A549 (cell line): ENCODE data around the gene FAHD1. TPM values are rescaled to one million over a fixed set of nuclear protein-coding genes. Genes with fewer than 3 reads are reported as not detected.

ENCODE experiments used
- ATAC-seq, 2 experiments: fragments of 200-7000 bp in 1 of 2; fragments of >200 bp in 1 of 2; cut with Nextera tagmentation in 1 of 2; cut with Tn5 transposase in 1 of 2; 3 replicates each; pipeline versions ENCODE4 v1.8.0 to v1.9.1; 2018 to 2020; ENCODE audit warnings: mild to moderate bottlenecking in 1 of 2, moderate library complexity in 1 of 2
- CTCF ChIA-PET: fragments of 300-600 bp; sonication (Branson Sonifier 250); formaldehyde crosslinking; extraction: SDS; loops from one replicate; lab custom pipeline; 2021; ENCODE audit warnings: antibody characterized with exemption, inconsistent platforms; lab: Yijun Ruan, JAX
- POLR2A ChIA-PET: fragments of 350-600 bp; formaldehyde crosslinking; extraction: SDS; loops from one replicate; lab custom pipeline; 2021; ENCODE audit warnings: antibody characterized with exemption, inconsistent platforms; lab: Yijun Ruan, JAX
- DNase-seq, 2 experiments: peaks; one replicate each; pipeline versions ENCODE4 v3.0.0 to v3.0.0-alpha.2; 2011 to 2016; ENCODE audit warnings: low read depth in 1 of 2, low spot score in 1 of 2
- FAIRE-seq: peaks from 2 replicates; lab custom pipeline; 2011; peaks lifted over from hg19 to GRCh38; lab: Jason Lieb, UNC
- H3K27ac ChIP-seq, 2 experiments: fragments of >200 bp; sonication (Bioruptor Twin); formaldehyde crosslinking; 3 replicates each; pipeline ENCODE4 v1.5.1; 2016 to 2017
- H3K4me1 ChIP-seq: fragments of >200 bp; sonication (Bioruptor Twin); formaldehyde crosslinking; 3 replicates; pipeline ENCODE4 v1.6.1; 2016
- H3K4me2 ChIP-seq: fragments of >200 bp; sonication (Bioruptor Twin); formaldehyde crosslinking; 3 replicates; pipeline ENCODE4 v1.6.1; 2016
- H3K4me3 ChIP-seq: fragments of >200 bp; sonication (Bioruptor Twin); formaldehyde crosslinking; 3 replicates; pipeline ENCODE4 v1.5.1; 2016
- H3K9me3 ChIP-seq: fragments of >200 bp; sonication (Bioruptor Twin); formaldehyde crosslinking; 3 replicates; pipeline ENCODE4 v1.6.1; 2016
- BCL3 ChIP-seq: fragments of >200 bp; sonication (Bioruptor Twin); formaldehyde crosslinking; IDR thresholded peaks from 3 replicates; pipeline ENCODE4 v1.6.1; 2016
- BHLHE40 ChIP-seq: IDR thresholded peaks from 2 replicates; pipeline ENCODE4 v1.6.1; 2012; ENCODE audit warnings: low read depth, low read length, inconsistent platforms
- CEBPB ChIP-seq, 2 experiments: fragments of >200 bp in 1 of 2; sonication (Bioruptor Twin) in 1 of 2; formaldehyde crosslinking in 1 of 2; IDR thresholded peaks; 2 replicates each; pipeline ENCODE4 v1.6.1; 2012 to 2016
- CTCF ChIP-seq: fragments of >200 bp; sonication (Bioruptor Twin); formaldehyde crosslinking; IDR thresholded peaks from 3 replicates; pipeline ENCODE4 v1.5.1; 2016
- E2F6 ChIP-seq: IDR thresholded peaks from 2 replicates; pipeline ENCODE4 v1.6.1; 2012; ENCODE audit warnings: low read depth, borderline replicate concordance
- ESRRA ChIP-seq: fragments of 150-350 bp; IDR thresholded peaks from 2 replicates; pipeline ENCODE4 v1.6.1; 2014; ENCODE audit warnings: mild to moderate bottlenecking, low read length, borderline replicate concordance
- FOSL2 ChIP-seq, 2 experiments: fragments of 450-650 bp in 1 of 2; fragments of >200 bp in 1 of 2; sonication (Bioruptor Twin) in 1 of 2; formaldehyde crosslinking; IDR thresholded peaks; 2 replicates each; pipeline versions ENCODE4 v1.5.0 to v1.6.1; 2016 to 2020; ENCODE audit warnings: mild to moderate bottlenecking in 1 of 2, moderate library complexity in 1 of 2
- JUNB ChIP-seq: fragments of >200 bp; sonication (Bioruptor Twin); formaldehyde crosslinking; IDR thresholded peaks from 2 replicates; pipeline ENCODE4 v1.6.1; 2016
- KDM5A ChIP-seq: fragments of 200-600 bp; sonication (generic); IDR thresholded peaks from 2 replicates; pipeline ENCODE4 v1.6.1; 2016; ENCODE audit warnings: antibody characterized with exemption, mild to moderate bottlenecking
- MAX ChIP-seq: IDR thresholded peaks from 2 replicates; pipeline ENCODE4 v1.6.1; 2012
- MAZ ChIP-seq: fragments of 150-350 bp; IDR thresholded peaks from 2 replicates; pipeline ENCODE4 v1.6.1; 2014; ENCODE audit warnings: antibody characterized with exemption, low read depth, low read length, borderline replicate concordance
- MYC ChIP-seq: IDR thresholded peaks from 2 replicates; pipeline ENCODE4 v1.6.1; 2012; ENCODE audit warnings: mild to moderate bottlenecking, inconsistent platforms, low read length, improper control_type of control experiment, borderline replicate concordance
- PHF8 ChIP-seq: fragments of 200-600 bp; sonication (generic); IDR thresholded peaks from 2 replicates; pipeline ENCODE4 v1.6.1; 2016; ENCODE audit warnings: low read depth, mild to moderate bottlenecking, antibody characterized with exemption, moderate library complexity, borderline replicate concordance
- POLR2A ChIP-seq: IDR thresholded peaks from 2 replicates; pipeline ENCODE4 v1.6.1; 2012; ENCODE audit warnings: mild to moderate bottlenecking, low read length
- RAD21 ChIP-seq, 2 experiments: fragments of >200 bp in 1 of 2; sonication (Bioruptor Twin) in 1 of 2; formaldehyde crosslinking in 1 of 2; IDR thresholded peaks in 1 of 2; conservative IDR thresholded peaks in 1 of 2; 2 replicates in 1 of 2; 3 replicates in 1 of 2; pipeline ENCODE4 v1.6.1; 2012 to 2018; ENCODE audit warnings: inconsistent platforms in 1 of 2
- SMC3 ChIP-seq: fragments of >200 bp; sonication (Bioruptor Twin); formaldehyde crosslinking; IDR thresholded peaks from 3 replicates; pipeline ENCODE4 v1.6.1; 2018; ENCODE audit warnings: inconsistent platforms
- ZC3H11A ChIP-seq: fragments of 450-650 bp; IDR thresholded peaks from 2 replicates; pipeline ENCODE4 v1.6.1; 2014; ENCODE audit warnings: antibody characterized with exemption, mild to moderate bottlenecking
- ZFP36 ChIP-seq: fragments of 450-650 bp; IDR thresholded peaks from 2 replicates; pipeline ENCODE4 v1.6.1; 2014; ENCODE audit warnings: borderline replicate concordance; ENCODE audit not compliant: partially characterized antibody
- WGBS: methylation state at CpG from one replicate; pipeline ENCODE4 v1.1.6; 2017; ENCODE audit errors: missing lambda C conversion rate; 5-methylcytosine and 5-hydroxymethylcytosine counted together
- polyA plus RNA-seq, 4 experiments: library from polyadenylated mRNA; depleted of rRNA in 3 of 4; stranded (reverse); fragments of >200 nt; fragmentation: RNase III in 1 of 4; extraction: RNeasy Plus Mini Kit Qiagen cat#74134 plus additional on column Dnase treatment in 1 of 4; gene quantifications; 2 replicates in 3 of 4; 3 replicates in 1 of 4; pipeline ENCODE4 v1.2.3, GENCODE V29; 2011 to 2017

FAHD1 gene
- polyA plus RNA-seq, 2 of the 4 experiments (the other 2 are of a cell fraction): 30.6 to 68.4 TPM

GRCh38 chr16:1822801-1823200 is 4.2 kb upstream of the FAHD1 start (continued):
- TF ChIP-seq BCL3 (no peak), FOSL2 (IDR thresholded peaks at IDR 0.05) (no peak), FOSL2 (CRISPR knock-in tag; IDR thresholded peaks at IDR 0.05) (no peak)

- TF ChIP-seq RAD21 (conservative IDR thresholded peaks at IDR 0.05 in 1 of 2, IDR thresholded peaks at IDR 0.05 in 1 of 2) (peak; percentile 32 to 60; a peak in 3 of 5 replicates), ESRRA (no peak), MYC (no peak), MAX (no peak), CTCF (peak; percentile 25; the same call in 2 of the 3 replicates), E2F6 (no peak), SMC3 (peak; percentile 16; the same call in 1 of the 3 replicates), JUNB (no peak), PHF8 (no peak), ZFP36 (no peak), MAZ (no peak), CEBPB (IDR thresholded peaks at IDR 0.05) (no peak), BHLHE40 (no peak), ZC3H11A (no peak), KDM5A (no peak)
- POLR2A ChIA-PET: no interaction called here
- FAIRE-seq: no peak
Observed at GRCh38 chr16:1823821-1824220, 3.2 kb upstream of the FAHD1 start.

GRCh38 chr16:1825381-1825863 is 1.6 kb upstream of the FAHD1 start:
- TF ChIP-seq FOSL2 (IDR thresholded peaks at IDR 0.05) (no peak), FOSL2 (CRISPR knock-in tag; IDR thresholded peaks at IDR 0.05) (no peak), POLR2A (no peak)
- POLR2A ChIA-PET: no interaction called here
- FAIRE-seq (no peak), DNase-seq (no peak), ATAC-seq (no peak)
- Histone ChIP-seq H3K4me1 (peaks cover 22% of the 10 kb centered on the region), H3K9me3 (no peaks in the 10 kb centered on the region), H3K27ac (no peak overlapping the region), H3K4me2 (peak overlapping the region; percentile 98), H3K4me3 (peak overlapping the region; percentile 67)
- CTCF ChIA-PET: interaction anchor here (1.1 to 1.2 kb wide), 2 partner anchors 12 to 139 kb away, joined by 3 to 5 read pairs; partner anchors contain the start of gene RPS2
- WGBS: 79% methylated on average over 15 of the region's 15 CpGs

More at GRCh38 chr16:1823821-1824220, 3.2 kb upstream of the FAHD1 start:
- CTCF ChIA-PET: interaction anchor here (0.7 to 1.7 kb wide), 6 partner anchors 11 to 65 kb away, joined by 3 to 7 read pairs (median 5); partner anchors contain the start of genes IGFALS and NME3
- no peak overlapping the region for H3K4me2 ChIP-seq
- no peaks in the 10 kb centered on the region for H3K9me3 ChIP-seq
- DNase-seq (peak; percentile 60 to 70), ATAC-seq (peak in 1 of 2 experiments; percentile 33; a peak in 2 of 6 replicates)
- H3K4me3 ChIP-seq: no peak overlapping the region
- no peak overlapping the region for H3K27ac ChIP-seq
- peaks cover 13% of the 10 kb centered on the region for H3K4me1 ChIP-seq
- WGBS: 47% methylated on average over 9 of the region's 9 CpGs
